ENCODE results near the gene HYAL2.

DNA sequence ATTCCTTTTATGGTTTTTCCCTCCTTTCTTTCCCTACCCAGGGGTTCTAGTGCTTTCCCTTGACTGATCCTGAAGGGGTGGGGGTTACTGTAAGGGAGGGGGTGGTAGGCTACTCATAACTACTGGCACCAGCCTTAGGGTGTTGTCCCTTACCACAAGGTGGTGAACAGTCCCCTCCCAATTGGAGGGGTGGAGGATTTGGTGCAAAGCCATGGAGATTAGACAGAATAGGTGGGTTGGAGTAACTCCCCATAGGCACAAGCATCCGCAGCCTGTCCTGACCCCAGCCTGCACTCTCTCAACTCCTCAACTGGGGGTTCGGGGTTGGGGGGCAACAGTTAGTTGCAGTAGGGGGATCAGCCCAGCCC lies 2.6 kb upstream of the HYAL2 start:
- TF ChIP-seq CTCF (IDR thresholded peaks at IDR 0.05) (no peak), POLR2A (IDR thresholded peaks at IDR 0.05) (no peak), POLR2AphosphoS5 (IDR thresholded peaks at IDR 0.05) (no peak), EP300 (IDR thresholded peaks at IDR 0.05) (no peak)

All from sigmoid colon (tissue), 4 donors.